ENCODE results near the gene MSX2.
A peak's percentile ranks its signal among the peaks of the same experiment; 100 is the strongest.

The MSX2 gene

DNA sequence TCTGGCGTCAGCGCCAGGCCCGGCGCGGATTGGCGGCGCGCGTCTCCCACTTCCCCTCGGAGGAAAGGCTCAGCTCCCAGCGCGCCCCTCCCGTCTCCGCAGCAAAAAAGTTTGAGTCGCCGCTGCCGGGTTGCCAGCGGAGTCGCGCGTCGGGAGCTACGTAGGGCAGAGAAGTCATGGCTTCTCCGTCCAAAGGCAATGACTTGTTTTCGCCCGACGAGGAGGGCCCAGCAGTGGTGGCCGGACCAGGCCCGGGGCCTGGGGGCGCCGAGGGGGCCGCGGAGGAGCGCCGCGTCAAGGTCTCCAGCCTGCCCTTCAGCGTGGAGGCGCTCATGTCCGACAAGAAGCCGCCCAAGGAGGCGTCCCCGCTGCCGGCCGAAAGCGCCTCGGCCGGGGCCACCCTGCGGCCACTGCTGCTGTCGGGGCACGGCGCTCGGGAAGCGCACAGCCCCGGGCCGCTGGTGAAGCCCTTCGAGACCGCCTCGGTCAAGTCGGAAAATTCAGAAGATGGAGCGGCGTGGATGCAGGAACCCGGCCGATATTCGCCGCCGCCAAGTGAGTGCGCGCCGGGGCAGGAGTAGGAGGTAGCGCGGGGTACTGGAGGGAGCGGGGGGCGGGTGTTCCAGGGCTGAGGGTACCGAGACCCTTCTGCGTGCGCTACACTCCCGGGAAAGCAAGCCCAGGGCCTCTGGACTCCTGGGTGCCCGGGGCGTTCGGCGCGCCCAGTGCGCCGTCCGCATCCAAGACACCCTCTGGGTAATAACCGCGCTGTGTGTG, at the start of gene MSX2:
TSS of gene MSX2 (plus strand) at position 99 of the 777 bp plus-strand sequence. CDS start at position 177, 78 bp downstream.
- H3K27me3 ChIP-seq (ENCODE audit: insufficient read depth, poor library complexity, severe bottlenecking), result peaks cover 40% of the 10 kb centered on the region
- H3K36me3 ChIP-seq (ENCODE audit: low read depth), result no peaks in the 10 kb centered on the region
- H3K4me1 ChIP-seq (ENCODE audit: insufficient read depth, poor library complexity, severe bottlenecking), result peaks cover 10% of the 10 kb centered on the region
- peak; percentile 92 for DNase-seq (ENCODE audit: low spot score)
- H3K9me3 ChIP-seq (ENCODE audit: severe bottlenecking), result no peaks in the 10 kb centered on the region
- H3K4me3 ChIP-seq (ENCODE audit: severe bottlenecking), result peak within 1 kb of the TSS; percentile 92
- TF ChIP-seq, protein P1, sequence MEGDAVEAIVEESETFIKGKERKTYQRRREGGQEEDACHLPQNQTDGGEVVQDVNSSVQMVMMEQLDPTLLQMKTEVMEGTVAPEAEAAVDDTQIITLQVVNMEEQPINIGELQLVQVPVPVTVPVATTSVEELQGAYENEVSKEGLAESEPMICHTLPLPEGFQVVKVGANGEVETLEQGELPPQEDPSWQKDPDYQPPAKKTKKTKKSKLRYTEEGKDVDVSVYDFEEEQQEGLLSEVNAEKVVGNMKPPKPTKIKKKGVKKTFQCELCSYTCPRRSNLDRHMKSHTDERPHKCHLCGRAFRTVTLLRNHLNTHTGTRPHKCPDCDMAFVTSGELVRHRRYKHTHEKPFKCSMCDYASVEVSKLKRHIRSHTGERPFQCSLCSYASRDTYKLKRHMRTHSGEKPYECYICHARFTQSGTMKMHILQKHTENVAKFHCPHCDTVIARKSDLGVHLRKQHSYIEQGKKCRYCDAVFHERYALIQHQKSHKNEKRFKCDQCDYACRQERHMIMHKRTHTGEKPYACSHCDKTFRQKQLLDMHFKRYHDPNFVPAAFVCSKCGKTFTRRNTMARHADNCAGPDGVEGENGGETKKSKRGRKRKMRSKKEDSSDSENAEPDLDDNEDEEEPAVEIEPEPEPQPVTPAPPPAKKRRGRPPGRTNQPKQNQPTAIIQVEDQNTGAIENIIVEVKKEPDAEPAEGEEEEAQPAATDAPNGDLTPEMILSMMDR (IDR thresholded peaks at IDR 0.05; ENCODE audit: poor library complexity, severe bottlenecking), result no peak
- ATAC-seq (ENCODE audit: low read depth), result peak; percentile 96
- H3K27ac ChIP-seq (ENCODE audit: poor library complexity, severe bottlenecking), result no peak within 1 kb of the TSS

DNA sequence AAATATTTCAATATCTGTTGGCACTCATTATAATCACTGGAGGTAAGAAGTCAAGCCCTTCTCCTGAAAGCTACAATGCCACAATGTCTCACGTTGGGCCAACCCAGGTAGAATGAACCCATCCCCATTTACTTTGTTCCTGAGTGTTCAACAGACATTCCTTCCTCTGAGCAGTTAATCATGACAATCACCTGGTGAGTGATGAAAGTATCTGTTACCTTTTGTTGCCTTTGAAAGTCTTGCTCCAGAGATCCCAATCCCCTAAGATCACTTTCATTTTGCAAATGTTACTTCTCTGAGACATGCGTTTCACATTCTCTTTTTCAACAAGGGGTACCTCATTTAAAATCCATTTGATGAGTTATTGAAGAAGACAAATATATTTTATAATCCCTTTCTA, 49.3 kb upstream of the MSX2 start:
- TF ChIP-seq, protein P1 (IDR thresholded peaks at IDR 0.05; ENCODE audit: poor library complexity, severe bottlenecking), result no peak
- ATAC-seq (ENCODE audit: low read depth) (no peak), DNase-seq (ENCODE audit: low spot score) (no peak)
- H3K27ac ChIP-seq (ENCODE audit: poor library complexity, severe bottlenecking), result no peak overlapping the region
- H3K36me3 ChIP-seq (ENCODE audit: low read depth), result no peaks in the 10 kb centered on the region
- H3K4me3 ChIP-seq (ENCODE audit: severe bottlenecking), result no peak overlapping the region
- no peaks in the 10 kb centered on the region for H3K4me1 ChIP-seq (ENCODE audit: insufficient read depth, poor library complexity, severe bottlenecking)
- no peaks in the 10 kb centered on the region for H3K9me3 ChIP-seq (ENCODE audit: severe bottlenecking)
- H3K27me3 ChIP-seq (ENCODE audit: insufficient read depth, poor library complexity, severe bottlenecking), result no peaks in the 10 kb centered on the region

DNA sequence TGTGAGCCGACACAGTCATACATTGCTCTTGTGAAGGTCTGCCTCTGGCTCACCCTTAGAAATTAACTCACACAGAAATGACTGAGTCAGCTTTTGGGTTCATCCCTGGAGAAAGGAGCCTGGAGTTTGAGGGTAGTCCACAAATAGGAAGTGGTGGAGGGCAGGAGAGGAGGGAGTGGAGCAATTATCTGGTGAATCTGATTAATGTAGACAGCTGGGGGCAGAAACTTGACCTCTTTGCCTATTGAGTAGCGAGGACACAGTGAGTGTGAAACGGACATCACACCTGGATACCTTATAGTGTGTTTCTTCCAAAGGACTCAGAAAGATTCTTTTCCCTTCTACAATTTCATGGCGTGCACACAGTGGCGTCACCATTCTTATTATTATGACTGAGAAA, 48.5 kb upstream of the MSX2 start:
- Histone ChIP-seq H3K4me1 (ENCODE audit: insufficient read depth, poor library complexity, severe bottlenecking) (no peaks in the 10 kb centered on the region), H3K27me3 (ENCODE audit: insufficient read depth, poor library complexity, severe bottlenecking) (no peaks in the 10 kb centered on the region), H3K27ac (ENCODE audit: poor library complexity, severe bottlenecking) (no peak overlapping the region), H3K4me3 (ENCODE audit: severe bottlenecking) (no peak overlapping the region), H3K9me3 (ENCODE audit: severe bottlenecking) (no peaks in the 10 kb centered on the region), H3K36me3 (ENCODE audit: low read depth) (no peaks in the 10 kb centered on the region)
- no peak for ATAC-seq (ENCODE audit: low read depth)
- DNase-seq (ENCODE audit: low spot score), result no peak
- TF ChIP-seq, protein P1 (IDR thresholded peaks at IDR 0.05; ENCODE audit: poor library complexity, severe bottlenecking), result no peak

DNA sequence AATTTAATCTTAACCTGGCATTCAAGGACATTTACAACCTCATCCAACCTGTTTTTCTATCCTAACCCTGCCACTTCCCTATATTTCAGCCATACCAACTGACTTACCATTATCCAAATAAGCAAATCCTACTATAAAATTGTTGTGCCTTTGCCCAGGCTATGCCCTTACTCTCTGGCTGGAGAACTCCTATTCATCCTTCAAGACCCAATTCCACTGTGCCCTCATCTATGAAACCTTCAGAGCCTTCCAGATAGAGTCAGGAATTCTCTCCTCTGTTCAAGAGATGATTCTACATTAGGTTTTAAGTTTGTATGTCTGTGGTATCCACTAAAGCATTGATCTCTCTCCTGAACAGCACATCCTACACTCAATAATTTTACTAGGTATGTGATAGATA, 46.3 kb upstream of the MSX2 start:
- Histone ChIP-seq H3K4me1 (ENCODE audit: insufficient read depth, poor library complexity, severe bottlenecking) (no peaks in the 10 kb centered on the region), H3K36me3 (ENCODE audit: low read depth) (no peaks in the 10 kb centered on the region), H3K9me3 (ENCODE audit: severe bottlenecking) (no peaks in the 10 kb centered on the region), H3K27ac (ENCODE audit: poor library complexity, severe bottlenecking) (no peak overlapping the region), H3K27me3 (ENCODE audit: insufficient read depth, poor library complexity, severe bottlenecking) (no peaks in the 10 kb centered on the region), H3K4me3 (ENCODE audit: severe bottlenecking) (no peak overlapping the region)
- TF ChIP-seq, protein P1 (IDR thresholded peaks at IDR 0.05; ENCODE audit: poor library complexity, severe bottlenecking), result no peak
- DNase-seq (ENCODE audit: low spot score), result no peak
- no peak for ATAC-seq (ENCODE audit: low read depth)

DNA sequence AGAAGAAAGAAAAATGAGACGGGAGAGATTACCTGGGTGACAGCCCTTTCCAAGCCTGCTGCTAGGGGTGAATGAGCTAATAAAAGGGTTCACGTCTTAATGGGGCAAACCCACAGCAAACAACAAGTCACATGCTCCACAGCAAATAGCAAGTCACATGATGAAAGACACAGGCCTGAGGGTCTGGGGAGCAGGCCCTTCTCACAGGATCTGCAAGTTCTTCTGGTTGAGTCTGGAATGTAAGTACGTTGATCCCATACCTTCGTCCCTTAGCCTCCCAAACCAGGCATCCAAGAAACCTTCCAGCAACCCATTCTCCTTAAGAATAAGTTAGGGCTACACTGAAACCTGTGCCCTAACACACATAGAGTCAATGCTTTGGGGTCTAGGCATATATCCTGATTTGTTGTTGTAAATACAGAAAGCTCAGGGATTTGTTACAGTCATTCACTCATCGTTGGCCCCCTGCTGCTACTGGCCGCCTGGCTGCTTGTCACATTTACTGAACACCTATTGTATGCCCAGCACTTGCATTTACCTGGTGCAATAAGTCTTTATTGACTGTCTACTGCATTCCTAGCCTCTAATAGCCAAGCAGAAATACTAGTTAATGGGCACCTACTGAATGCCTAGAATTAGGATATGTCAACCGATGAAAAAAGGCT, 43.3 kb upstream of the MSX2 start:
- no peak for ATAC-seq (ENCODE audit: low read depth)
- H3K4me3 ChIP-seq (ENCODE audit: severe bottlenecking), result no peak overlapping the region
- H3K27me3 ChIP-seq (ENCODE audit: insufficient read depth, poor library complexity, severe bottlenecking), result peaks cover 5% of the 10 kb centered on the region

More for the DNA sequence above, 43.3 kb upstream of the MSX2 start:
- TF ChIP-seq, protein P1 (IDR thresholded peaks at IDR 0.05; ENCODE audit: poor library complexity, severe bottlenecking), result no peak
- no peak for DNase-seq (ENCODE audit: low spot score)
- Histone ChIP-seq H3K27ac (ENCODE audit: poor library complexity, severe bottlenecking) (no peak overlapping the region), H3K36me3 (ENCODE audit: low read depth) (no peaks in the 10 kb centered on the region), H3K9me3 (ENCODE audit: severe bottlenecking) (no peaks in the 10 kb centered on the region), H3K4me1 (ENCODE audit: insufficient read depth, poor library complexity, severe bottlenecking) (no peaks in the 10 kb centered on the region)

Measured in RWPE2 (cell line).